GM12891 (cell line): ENCODE data around the gene PIK3R1.

Experiments
- DNase-seq: peaks from one replicate; pipeline ENCODE4 v3.0.0; 2011; ENCODE audit warnings: low spot score; ENCODE audit not compliant: insufficient read length
- FAIRE-seq: peaks from 2 replicates; lab custom pipeline; 2011; peaks lifted over from hg19 to GRCh38; lab: Jason Lieb, UNC
- PAX5 ChIP-seq: IDR thresholded peaks from 2 replicates; pipeline ENCODE4 v1.6.1; 2011; ENCODE audit warnings: low read length, moderate library complexity, mild to moderate bottlenecking; ENCODE audit not compliant: insufficient read depth, severe bottlenecking
- POLR2A ChIP-seq: IDR thresholded peaks from 2 replicates; pipeline ENCODE4 v1.6.1; 2011; ENCODE audit warnings: low read depth, low read length, control low read depth
- POLR2AphosphoS5 ChIP-seq: IDR thresholded peaks from 2 replicates; pipeline ENCODE4 v1.6.1; 2011; ENCODE audit warnings: low read depth, low read length, control low read depth
- POU2F2 ChIP-seq: IDR thresholded peaks from 2 replicates; pipeline ENCODE4 v1.6.1; 2011; ENCODE audit warnings: low read depth, mild to moderate bottlenecking, control low read depth, low read length, moderate library complexity
- SPI1 ChIP-seq: IDR thresholded peaks from 2 replicates; pipeline ENCODE4 v1.6.1; 2011; ENCODE audit warnings: low read depth, low read length, control low read depth
- TAF1 ChIP-seq: IDR thresholded peaks from 2 replicates; pipeline ENCODE4 v1.6.1; 2011; ENCODE audit warnings: low read depth, low read length, control low read depth

The PIK3R1 gene

DNA sequence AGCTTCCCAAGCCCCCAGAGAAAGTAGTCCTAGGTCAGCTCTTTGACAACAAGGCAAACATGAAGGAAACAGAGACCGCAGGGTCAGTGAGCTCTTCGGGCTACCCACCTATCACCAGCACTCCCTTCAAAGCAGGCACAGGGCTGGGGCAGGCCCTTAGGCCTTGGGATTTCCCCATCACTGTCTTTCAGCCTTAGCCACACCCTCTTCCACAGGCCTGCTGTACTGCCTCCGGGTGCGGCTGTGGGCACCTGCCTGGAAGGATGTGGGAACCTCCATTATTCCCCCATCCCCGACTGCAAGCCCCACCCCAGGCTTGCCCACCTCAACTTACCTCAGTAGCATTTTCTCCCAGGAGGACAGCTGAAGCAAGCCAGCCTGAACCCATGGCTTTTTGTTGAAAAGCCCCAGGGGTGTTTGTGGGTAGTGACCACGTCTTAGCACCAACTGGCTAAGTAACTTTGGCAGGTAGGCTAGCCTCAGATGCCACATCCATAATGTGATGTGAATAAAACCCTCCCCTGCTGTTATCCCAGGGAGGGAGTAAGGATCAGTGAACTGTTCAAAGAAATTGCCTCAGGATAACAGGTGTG lies 100.2 kb downstream of the PIK3R1 start:
- DNase-seq (peak; percentile 36), FAIRE-seq (peak; percentile 16)
- no peak for TF ChIP-seq POLR2AphosphoS5
- no peak for TF ChIP-seq POLR2A
- TF ChIP-seq TAF1 = no peak

DNA sequence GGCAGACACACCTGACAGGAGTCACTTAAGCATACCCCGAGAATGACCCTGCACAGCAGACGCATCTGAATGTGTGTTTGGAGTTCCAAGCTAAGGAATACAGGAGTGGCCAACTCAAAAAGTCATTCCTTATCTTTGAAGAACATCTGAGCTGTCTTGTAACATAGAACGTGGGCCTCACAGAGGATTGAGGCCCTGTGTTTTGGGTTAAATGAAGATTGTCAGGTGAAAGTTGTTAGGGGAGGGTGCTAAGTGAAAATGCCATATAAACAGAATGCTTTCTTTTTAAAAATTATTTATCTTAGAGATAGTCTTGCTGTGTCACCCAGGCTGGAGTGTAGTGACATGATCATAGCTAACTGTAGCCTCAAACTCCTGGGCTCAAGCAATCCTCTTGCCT lies 100.9 kb downstream of the PIK3R1 start:
- FAIRE-seq (no peak), DNase-seq (no peak)
- TF ChIP-seq POU2F2 (no peak), PAX5 (no peak), SPI1 (no peak), TAF1 (no peak), POLR2AphosphoS5 (no peak), POLR2A (no peak)

DNA sequence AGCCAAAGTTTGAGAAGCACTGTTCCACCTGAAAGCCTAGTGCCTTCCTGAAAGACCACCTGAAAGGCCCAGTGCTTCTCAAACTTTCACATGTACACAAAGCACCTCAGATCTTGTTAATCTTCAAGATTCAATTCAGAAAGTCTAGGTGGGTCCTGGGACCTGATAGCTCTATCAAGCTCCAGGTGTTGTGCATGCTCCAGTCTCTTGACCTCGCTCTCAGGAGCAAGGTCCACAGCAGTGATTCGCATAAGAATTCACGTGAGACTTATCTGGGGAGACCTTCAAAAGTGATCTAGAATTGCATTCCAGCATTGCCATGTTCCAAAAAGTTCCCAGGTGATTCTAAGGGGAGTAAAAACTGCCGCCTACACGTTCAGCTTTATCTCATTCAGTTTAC lies 102.1 kb downstream of the PIK3R1 start:
- TF ChIP-seq POLR2AphosphoS5 (no peak), TAF1 (no peak), SPI1 (no peak), POLR2A (no peak), POU2F2 (no peak), PAX5 (no peak)
- no peak for FAIRE-seq
- no peak for DNase-seq

DNA sequence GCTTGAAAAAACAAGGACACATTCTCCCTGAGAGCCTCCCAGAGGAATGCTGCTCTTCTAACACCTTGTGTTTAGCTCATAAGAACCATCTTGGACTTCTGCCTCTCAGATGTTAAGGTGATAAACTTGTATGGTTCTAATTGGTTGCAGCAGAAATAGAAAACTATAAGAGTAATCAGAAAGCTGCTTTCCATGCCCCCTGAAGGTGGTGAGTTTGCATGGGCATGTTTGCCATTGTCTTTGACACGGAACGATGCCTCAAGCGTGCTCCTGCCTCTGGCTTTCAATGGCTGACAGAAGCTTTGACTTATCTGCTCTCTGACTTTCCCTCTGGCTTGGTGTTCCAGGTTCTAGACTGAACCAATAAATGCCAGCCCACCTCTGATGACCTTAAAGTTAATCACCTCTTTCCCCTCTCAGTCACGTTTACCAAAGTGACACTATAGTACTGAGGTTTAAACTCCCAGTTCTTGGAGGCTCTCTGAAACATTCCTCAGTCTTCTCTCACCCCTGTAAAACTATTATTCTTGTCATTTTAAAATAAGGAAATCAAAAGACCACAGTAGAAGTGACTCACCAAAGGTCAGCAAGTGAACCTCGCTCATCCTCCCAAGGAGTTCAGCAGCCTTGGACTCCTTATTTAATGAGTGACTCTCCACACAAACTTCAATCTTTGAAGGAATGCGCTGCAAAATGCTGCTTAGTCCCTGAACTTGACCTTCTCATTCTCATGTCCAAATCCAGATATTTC lies 103.6 kb downstream of the PIK3R1 start:
- DNase-seq (no peak), FAIRE-seq (no peak)
- TF ChIP-seq PAX5 (no peak), POLR2A (no peak)

DNA sequence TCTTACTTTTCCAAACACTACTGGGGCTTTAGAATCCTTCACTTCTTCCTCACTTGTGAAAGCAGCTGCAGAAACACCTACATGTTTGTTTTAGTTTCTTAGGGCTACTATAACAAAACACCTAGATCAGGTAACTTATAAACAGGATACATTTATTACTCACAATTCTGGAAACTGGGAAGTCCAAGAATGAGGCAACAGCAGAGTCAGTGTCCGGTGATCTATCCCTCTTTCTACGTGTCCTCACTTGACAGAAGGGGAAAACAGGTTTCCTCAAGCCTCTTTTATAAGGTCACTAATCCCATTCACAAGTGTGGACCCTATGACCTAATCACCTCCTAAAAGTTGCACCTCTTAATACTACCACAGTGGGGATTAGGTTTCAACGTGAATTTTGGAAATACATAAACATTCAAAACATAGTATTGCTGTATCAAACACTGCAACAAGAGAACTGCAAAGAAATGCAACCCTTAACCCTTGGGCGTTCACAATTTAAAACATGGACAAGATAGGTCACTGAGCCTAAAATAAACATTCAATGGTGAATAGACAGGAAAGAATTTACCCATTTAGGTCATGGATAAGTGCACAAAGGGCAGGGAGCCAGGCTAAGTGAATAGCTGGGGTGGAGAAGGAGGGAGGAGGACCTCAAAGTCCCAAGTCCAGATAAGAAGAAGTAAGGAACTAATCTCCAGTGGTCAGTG lies 104.3 kb downstream of the PIK3R1 start:
- FAIRE-seq = no peak

DNA sequence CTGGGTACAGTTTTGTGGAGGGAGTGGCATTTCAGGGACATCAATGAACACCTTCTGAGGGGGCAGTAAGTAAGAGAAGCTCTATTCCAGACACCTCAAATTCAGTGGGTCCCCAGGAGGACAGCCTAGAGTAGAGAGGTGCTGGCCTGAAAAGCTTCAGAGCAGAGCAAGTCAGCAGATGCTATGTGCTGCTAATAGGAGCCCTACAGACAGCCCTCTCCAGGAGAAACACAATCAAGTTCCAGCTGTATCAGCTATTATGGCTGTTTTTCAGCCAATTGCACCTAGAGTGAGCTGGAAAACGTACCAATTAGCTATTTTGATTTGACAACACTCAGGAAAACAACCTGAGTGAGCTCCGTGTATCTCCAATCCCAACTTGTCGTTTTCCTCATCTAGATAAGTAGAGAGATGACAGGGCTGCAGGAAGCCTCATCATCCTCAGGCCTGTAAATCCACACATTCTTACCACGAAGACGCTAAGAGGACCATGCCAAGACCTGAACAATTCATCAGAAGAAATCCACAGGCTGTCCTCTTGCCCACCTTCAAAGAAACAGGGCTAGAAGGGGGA lies 104.9 kb downstream of the PIK3R1 start:
- FAIRE-seq = no peak
- no peak for TF ChIP-seq POLR2A
- DNase-seq = no peak

More for the DNA sequence above, 104.3 kb downstream of the PIK3R1 start:
- DNase-seq = no peak
- TF ChIP-seq SPI1 (no peak), PAX5 (no peak), TAF1 (no peak), POLR2A (no peak), POLR2AphosphoS5 (no peak), POU2F2 (no peak)

DNA sequence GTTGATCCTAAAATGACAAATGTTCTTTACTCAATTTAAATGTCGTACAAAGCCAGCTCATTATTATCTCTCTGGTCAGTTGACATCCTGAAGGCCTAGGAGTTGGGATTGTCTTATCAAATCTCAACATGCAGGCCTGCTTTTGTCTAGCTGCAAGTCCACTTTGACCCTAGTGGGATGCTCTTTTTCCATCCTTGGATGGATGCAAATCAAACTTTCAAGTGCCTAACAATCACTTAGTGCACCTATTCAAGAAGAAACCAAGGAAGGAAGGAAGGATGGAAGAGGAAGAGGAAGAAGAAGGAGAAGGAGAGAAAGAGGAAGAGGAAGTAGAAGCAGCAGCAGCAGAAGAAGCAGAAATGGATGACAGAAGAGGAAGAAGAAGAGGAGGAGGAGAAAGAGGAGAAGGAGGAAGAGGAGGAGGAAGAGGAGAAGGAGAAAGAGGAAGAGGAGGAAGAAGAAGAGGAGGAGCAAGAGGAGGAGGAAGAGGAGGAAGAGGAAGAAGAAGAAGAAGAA lies 109.6 kb downstream of the PIK3R1 start:
- no peak for TF ChIP-seq POLR2A
- TF ChIP-seq TAF1 = no peak
- TF ChIP-seq POU2F2 = no peak
- TF ChIP-seq SPI1 = 0 out of 2 replicates have a peak, but pooled peaks have one; percentile 15
- DNase-seq = no peak
- no peak for FAIRE-seq

DNA sequence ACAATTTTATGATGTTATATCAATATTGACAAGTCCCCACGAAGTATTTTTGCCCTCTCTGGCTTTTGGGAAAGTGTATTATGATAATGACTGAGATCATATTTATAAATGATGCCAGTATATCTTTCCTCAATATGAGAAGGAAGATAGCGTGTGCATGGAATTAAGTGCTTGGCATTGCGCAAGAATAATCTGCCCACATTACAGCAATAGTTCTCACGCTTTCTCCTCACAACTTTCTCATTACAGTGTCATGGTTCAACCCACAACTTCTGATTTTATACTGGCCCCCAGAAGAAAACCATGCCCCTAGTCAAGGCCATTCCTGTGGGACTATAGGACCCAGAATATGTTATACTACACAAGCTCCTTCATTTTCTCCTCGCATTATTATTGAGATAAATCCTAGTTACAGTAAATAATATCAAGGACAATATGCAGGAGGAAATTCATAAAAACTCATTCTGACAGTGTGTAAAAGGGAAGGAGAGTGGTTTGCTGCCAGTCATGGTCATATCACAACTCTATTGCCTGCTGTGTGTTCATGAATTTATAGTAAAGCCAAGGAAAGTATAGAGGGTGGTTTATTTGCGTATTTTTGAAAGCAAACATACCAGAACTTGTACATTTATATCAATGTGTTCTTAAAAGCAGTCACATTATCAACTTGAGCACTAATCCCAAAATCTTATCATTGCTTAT lies 114.1 kb downstream of the PIK3R1 start:
- TF ChIP-seq POLR2AphosphoS5 (no peak), POU2F2 (no peak), PAX5 (no peak), TAF1 (no peak), POLR2A (no peak), SPI1 (no peak)

DNA sequence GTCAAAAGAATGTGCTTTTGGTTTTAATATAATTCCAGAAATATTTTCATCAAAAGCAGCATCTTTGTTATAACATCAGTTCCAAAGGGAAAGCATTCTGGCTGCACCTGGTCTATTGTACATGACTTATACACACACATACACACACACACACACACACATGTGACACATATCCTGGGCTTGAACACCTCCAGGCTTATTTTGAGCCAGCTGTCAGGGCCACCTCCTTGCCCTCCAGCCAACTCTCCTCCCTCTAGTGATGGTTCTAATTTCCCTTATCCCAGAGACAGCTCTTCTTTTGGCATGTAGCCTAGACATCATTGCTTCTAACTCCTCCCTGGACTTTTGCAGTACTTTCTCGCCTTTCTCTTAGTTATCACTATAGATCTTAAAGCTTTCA lies 115.0 kb downstream of the PIK3R1 start:
- TF ChIP-seq POLR2AphosphoS5 (no peak), POLR2A (no peak), SPI1 (no peak), POU2F2 (no peak), PAX5 (no peak), TAF1 (no peak)
- DNase-seq (no peak), FAIRE-seq (no peak)

More for the DNA sequence above, 114.1 kb downstream of the PIK3R1 start:
- DNase-seq (no peak), FAIRE-seq (no peak)
